HG02938 (cell line): ENCODE results near the gene SMIM33.
A peak's percentile ranks its signal among the peaks of the same experiment; 100 is the strongest.
"Not testable (repeated sequence)": the region's sequence is repeated elsewhere in the genome, so short reads cannot be mapped to it uniquely, and the experiment has no call there.

Experiments used
- ATAC-seq: cut with Tn5 transposase; IDR thresholded peaks from one replicate; pipeline ENCODE4 v1.9.1; 2021; ENCODE audit warnings: mild to moderate bottlenecking, moderate library complexity; ENCODE audit not compliant: unreplicated experiment

The SMIM33 gene

DNA sequence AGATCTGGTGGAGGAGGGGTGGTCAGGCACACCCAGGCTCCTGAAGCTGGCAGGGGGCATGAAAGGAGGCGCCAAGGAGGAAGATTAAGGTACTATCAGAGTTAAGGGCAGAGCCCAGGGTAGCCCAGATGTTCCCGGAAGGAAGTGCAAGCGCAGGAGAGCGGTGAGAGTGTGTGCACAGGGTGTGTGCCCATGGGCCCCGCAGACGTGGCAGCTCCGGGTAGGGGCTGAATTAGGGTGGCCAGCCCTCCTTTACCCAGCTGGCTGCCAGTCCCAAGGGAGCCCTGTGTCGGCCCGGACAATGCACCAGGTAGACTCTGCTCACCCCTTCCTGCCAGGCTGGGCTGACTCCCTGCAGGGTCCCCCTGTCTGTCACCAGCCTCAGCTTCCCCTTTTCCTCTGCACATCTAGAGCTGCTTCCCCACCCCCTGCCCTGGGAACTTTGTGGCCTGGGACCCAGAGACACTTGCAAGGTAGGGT is at the start of gene SMIM33:
TSS of gene SMIM33 (plus strand) at position 184 of the 480 bp plus-strand sequence. CDS start at position 302, 118 bp downstream.
- no peak for ATAC-seq

DNA sequence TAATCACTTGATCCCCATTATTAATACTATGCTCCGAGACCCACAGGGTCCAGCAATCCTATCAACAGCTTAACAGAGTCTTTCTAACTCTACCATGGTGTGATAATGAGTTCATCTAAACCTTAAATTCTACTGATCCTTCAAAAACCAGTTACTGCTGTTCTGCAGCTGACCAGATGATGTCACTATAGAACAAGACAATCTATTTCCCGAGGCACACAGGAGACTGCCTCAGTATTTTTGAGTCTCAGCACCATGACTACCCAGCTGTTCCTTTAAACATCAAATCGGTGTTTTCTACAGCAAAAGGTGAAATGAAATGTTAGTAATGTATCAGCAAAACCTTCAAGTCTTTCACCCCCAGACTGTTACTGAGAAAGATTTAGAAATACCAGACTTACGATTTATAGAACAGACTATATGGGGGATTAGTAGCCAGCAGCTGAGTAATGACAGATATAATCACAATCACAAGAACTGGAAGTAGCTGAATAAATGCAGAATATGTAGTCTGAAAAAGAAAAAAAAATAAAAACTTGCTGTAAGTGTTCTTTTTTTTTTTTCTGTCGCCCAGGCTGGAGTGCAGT is 48.4 kb upstream of the SMIM33 start:
- ATAC-seq: no peak

DNA sequence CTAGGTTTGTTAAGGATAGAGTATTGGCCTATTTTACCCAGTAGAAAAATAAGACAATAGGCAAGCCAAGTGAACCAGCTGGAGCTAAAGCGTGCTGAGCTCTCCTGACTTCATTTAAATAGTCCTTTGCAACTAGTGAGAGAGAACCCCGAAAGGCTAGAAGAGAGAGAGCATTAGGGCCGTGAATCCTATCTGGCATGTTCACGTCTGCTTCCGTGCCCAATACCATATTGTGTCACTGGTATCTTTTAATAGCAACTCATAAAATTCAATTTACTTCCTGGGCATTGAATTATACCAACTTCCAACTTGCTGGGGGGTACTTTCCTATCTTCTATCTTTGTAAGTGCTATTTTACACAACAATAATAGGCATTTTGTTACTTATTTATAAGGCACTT is 45.3 kb upstream of the SMIM33 start:
- ATAC-seq: no peak

DNA sequence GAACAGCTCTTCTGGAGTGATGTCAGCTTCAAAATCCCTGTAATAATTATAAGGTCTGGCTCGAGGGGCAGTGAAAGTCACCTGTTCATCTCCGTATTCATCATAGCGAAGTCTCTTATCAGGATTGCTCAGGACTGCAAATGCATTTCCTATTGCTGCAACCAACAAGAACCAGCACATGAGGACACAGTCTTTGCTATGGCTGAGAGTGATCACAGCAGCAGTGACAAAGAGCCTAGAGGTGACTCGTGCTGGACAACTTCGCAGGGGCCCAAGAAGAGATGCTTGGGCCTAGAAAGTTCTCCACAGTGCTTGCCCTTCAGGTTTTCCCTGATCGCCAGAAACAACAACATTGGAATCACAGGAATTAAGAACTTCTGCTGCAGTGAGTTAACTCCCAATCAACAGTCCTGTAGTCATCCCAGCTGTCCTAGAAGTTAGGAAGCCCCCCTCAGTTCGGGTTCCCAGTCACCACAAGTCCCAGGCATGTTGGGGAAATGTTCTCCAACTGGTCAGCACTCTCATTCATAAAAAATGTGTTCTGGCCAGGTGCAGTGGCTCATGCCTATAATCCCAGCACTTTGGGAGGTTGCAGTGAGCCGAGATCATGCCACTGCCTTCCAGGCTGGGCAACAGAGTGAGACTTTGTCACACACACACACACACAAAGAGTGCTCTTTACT is 44.5 kb upstream of the SMIM33 start:
- no peak for ATAC-seq

DNA sequence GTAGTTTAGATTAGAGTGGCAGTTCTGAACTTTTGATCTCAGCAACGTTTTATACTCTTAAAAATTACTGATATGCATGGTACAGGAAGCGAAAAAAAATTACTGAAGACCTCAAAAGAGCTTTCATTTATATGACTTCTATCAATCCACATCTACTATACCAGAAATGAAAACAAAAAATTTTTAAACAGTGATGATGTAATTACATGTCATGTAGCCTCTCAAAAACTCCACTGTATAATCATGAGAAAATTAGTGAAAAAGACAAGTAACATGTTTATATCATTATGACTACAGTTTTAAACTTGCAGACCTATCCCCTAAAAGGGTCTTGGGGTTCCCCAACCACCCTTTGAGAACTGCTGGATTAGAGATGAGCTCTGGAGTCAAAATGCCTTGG is 40.8 kb upstream of the SMIM33 start:
- no peak for ATAC-seq

DNA sequence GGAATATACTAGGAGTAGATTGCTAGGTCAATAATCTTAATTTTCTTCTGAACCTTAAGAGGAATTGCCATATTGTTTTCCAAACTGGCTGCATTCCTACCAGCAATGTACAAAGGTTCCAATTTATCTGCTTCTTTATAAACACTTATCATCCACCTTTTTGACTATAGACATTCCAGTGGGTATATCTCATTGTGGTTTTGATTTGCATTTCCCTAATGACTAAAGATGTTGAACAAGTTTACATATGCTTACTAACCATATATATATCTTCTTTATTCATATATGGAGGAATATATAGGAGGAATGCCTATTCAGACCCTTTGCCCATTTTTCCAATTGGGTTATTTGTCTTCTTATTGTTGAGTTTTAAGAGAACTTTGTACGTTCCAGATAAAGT is 39.1 kb upstream of the SMIM33 start:
- no peak for ATAC-seq

DNA sequence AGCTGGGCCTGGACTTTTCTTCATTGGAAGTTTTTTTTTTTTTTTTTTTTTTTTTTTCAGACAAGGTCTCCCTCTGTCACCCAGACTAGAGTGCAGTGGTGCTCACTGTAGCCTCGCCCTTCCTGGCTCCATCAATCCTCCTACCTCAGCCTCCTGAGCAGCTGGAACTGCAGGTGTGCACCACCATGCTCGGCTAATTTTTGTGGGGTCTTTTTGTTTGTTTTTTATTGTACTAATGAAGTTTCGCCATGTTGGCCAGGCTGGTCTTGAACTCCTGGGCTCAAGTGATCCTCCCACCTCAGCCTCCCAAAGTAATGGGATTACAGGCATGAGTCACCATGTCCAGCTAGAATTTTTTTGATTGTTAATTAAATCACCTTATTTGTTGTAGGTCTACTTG is 35.1 kb upstream of the SMIM33 start:
- no peak for ATAC-seq

DNA sequence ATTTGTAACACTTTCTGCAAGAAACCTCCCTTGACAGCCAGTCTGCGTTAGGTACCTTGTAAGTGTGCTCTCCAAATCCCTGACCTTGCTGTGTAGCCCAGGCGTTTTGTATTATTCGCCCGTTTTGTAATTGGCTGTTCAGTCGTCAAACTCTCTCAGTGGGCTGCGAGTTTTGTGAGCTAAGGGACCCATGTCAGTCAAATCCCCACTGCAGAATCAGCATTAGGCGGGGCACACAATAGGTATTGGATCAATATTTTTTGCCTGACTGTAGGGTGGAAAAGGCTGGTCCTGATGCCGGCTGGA is 32.1 kb upstream of the SMIM33 start:
- no peak for ATAC-seq

DNA sequence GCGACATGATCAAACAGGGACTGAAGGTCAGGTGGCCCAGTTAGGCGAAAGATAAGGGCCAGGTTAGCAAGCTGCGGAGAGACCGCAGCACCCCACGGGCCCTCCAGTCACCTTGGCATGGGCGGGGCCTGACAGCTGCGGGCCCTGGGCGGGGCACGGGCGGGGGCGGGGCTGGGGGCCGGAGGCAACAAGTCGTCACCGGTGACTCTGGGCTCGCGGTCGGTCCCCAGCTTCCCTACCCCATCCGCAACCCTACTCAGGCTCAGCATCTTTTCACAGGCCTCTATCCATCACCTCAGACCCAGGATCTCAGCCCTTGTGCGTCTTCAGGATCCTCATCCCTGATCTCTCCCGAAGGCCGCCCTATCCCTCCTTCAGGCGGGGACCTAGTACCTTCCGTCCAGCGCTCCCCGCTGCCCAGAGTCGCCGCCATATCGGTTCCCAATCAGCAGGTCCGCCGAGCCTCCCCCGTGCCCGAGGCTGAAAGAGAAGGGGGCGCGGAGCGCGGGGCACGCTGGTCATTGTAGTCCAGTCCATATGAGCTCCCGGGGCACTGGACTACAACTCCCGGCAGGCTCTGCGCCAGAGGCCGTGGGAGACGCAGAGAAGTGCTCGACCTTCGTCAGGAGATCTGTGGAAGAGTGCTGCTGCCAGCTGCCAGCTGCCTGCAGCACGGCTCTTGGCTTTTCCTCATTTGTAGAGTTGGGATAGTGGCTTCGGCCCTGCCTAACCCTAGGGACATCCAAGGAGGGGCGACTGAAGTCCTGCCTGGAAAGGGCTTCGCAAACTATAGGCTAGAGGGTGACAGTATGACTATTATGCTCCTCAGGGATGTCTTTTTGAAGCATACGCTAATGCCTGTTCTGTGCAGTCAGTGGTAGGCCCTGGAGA is 31.5 kb upstream of the SMIM33 start, which contains the start of gene DNAJC18:
TSS of gene DNAJC18 (minus strand) at position 513 of the 891 bp plus-strand sequence. CDS start at position 433, 80 bp downstream.
- ATAC-seq: peak; percentile 79

DNA sequence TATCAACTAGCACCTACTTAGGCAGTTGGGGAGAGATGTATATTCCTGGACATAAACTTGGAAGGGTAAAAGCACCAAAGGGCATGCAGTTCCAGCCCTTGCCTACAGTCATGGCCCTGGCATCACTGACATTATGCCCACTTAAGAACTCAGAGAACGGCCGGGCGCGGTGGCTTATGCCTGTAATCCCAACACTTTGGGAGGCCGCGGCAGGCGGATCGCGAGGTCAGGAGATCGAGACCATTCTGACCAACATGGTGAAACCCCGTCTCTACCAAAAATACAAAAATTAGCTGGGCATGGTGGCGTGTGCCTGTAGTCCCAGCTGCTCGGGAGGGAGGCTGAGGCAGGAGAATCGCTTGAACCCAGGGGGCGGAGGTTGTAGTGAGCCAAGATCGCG is 30.4 kb upstream of the SMIM33 start:
- not testable (repeated sequence) for ATAC-seq

DNA sequence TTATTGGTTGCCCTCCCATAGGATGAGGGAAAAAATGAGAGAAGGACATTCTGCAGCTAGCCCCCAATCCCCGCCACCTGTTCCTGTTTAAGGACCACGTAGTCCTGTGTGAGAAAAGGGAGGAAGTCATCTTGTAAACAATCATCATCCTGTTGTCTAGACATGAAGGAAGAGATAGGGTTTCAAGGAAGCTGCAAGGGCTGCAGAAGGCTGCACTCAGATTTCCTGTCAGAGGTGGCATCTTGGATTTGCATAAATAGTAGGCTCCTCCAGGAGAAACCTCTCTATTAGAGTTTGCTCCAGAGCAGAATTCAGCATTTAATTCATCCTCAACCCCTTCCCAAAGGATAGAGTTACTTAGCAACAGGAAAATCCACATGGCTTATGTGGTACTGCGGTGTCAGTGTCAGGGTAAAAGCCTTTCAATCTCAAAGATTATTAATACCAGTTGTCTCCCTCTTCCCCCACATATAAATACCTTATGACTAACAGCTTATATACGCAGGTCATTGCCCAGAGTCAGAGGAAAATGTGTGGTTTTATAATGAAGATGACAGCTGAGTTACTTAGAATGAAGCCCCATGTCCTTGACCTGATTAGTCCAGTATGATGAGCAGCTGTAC is 26.9 kb upstream of the SMIM33 start:
- no peak for ATAC-seq

DNA sequence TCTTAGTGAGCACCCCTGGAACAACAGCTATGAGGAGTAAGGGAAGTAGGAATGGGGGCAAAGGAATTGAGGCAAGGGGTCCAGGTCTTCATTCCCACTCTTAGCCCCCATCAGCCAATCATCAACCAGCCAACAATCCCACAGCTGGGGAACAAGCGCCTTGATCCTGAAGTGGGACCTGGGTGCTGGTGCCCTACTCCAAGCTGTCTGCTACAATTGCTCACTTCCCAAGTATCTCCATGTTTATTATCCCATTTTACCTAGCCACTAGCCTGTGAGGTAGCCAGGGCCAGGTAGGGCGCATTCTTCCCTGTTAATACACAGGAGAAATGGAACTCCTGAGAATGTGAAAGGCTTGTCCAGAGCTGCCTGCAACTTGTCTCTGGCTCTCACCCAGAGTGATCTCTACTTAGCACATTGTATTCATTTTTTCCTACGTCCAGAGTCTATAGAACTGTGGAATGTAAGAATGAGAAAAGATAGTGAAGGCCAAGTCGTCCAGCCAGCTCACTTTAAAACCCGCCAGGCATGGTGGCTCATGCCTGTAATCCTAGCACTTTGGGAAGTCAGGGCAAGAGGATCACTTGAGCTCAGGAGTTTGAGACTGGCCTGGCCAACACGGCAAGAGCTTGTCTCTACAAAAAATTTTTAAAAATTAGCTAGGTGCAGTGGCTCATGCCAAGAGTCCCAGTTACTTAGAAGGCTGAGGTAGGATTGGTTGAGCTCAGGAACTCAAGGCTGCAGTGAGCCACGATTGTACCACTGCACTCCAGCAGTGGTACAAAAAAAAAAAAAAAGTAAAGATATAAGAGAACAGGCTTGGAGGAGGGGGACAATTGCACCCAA is 25.3 kb upstream of the SMIM33 start:
- ATAC-seq: no peak

DNA sequence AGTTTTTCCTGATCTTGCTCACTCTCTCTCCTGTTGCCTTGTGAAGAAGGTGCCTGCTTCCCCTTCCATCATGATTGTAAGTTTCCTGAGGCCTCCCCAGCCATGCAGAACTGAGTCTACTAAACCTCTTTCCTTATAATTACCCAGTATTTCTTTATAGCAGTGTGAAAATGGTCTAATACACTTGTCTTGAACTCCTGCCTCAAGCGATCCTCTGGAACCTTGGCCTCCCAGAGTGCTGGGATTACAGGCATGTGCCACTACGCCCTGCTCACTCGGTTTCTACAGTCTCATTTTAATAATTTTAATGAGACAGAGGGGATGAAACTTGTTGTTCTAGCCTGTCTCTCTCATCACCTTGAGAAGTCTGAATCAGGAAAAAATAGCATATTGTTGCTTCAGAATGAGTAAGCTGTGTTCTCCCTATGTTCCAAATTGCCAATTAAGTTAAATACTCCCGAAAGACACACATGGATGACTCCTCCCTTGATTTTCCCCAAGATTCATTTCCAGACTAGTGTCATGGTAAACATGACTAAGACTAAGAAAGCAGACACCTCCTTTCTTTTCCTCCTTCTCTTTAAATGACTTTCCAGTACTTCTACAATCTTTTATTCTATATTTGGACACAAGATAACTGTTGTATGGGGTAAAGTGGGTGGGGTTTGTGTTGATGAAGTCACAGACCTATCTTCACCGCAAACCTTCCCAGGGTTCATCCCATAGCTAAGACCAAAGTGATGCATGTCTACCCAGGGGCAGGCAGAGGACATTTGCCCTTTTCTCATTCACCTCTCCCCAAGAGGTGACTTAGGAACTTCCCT is 23.6 kb upstream of the SMIM33 start:
- peak; percentile 49 for ATAC-seq

DNA sequence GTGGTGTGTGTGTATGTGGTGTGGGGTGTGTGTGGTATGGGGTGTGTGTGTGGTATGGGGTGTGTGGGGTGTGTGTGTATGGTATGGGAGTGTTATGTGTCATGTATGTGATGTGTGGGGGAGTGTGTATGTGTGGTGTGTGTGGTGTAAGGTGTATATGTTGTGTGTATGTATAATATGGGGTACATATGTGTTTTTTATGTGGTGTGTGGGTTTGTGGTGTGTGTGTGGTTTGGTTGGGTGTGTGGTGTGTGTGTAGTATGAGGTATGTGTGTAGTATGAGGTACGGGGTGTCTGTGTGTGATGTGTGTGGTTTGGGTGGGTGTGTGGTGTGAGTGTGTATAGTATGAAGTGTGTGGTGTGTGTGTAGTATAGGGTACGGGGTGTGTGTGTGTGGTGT is 19.6 kb upstream of the SMIM33 start:
- no peak for ATAC-seq

DNA sequence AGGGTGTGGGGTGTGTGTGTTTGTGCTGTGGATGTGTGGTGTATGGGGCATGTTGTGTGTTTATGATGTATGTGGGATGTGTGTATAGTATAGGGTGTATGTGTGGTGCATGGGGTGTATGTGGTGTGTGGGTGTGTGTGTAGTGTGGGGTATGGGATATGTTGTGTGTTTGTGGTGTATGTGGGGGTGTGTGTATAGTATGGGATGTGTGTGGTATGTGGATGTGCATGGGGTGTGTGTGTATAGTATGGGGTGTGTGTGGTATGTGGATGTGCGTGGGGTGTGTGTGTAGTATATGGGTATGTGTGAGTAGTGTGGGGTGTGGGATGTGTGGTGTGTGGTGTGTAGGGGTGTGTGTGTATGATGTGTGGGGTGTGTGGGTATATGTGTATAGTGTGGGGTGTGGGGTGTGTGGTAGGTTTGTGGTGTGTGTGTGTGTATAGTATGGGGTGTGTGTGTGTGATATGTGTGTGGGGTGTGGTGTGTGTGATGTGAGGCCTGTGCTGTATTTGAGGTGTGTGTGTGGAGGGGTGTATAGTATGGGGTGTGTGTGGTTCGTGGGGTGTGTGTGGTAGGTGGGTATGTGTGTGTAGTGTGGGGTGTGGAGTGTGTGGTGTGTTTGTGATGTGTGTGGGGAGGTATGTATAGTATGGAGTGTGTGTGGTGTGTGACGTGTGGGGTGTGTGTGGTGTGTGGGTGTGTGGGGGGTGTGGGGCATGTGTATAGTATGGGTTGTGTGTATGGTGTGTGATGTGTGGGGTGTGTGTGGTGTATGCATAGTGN is 18.7 kb upstream of the SMIM33 start:
- no peak for ATAC-seq

DNA sequence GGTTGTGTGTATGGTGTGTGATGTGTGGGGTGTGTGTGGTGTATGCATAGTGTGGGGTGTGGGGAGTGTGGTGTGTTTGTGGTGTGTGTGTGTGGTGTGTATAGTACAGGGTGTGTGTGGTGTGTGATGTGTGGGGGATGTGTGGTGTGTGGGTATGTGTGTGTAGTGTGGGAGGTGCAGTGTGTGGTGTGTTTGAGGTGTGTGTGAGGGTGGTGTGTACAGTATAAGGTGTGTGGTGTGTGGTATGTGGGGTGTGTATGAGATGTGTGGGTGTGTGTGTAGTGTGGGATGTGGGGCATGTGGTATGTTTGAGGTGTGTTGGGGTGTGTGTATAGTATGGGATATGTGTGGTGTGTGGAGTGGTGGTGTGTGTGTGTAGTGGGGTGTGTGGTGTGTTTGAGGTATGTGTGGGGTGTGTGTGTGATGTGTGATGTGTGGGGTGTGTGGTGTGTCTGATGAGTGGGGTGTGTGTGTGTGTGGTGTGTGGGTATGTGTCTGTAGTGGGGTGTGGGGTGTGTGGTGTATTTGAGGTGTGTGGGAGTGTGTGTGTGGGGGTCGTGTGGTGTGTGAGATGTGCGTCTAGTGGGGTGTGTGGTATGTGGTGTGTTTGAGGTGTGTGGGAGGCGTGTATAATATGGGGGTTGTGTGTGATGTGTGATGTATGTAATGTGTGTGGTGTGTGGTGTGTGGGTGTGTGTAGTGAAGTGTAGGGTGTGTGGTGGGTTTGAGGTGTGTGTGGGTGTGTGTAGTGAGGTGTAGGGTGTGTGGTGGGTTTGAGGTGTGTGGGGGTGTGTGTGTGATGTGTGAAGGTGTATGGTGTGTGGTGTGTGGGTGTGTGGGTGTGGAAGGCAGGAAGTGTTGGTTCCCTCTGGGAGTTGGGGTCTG is 16.9 kb upstream of the SMIM33 start:
- ATAC-seq: no peak

DNA sequence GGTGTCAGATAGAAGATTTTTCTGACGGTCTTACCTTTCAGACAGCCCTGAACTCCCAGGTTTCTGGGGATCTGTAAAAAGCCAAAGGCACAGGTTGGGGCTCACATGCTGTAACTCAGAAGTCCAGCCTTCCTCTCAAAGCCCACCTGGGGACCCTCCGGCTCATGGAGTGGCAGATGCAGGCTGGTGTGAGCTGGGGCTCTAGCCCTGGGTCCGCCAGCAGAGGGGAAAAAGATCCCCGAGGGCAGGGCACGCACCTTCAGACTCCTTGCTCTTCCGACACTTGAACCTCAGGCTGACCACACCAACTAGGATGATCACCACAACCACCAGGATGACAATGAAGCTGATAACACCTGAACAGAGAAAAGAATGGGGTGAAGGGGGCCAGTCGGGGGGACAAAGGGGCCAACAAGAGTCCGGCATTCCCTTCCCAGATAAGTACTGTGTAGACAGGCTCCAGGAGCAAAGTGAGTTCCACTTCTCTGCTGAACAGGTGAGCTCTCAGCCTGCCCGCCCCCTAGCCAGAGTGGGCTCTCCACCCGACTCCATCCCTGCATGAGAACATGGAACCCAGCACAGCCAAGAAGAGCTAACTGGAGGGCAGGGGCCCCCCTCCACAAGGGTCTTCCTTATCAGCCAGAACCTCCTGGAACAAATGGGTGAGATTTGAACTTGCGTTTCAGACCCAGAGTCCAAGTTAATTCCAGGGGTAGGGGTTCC is 16.1 kb upstream of the SMIM33 start:
- no peak for ATAC-seq
